GM20431 (cell line): Measurements from ENCODE around the gene BSDC1.
"Not testable (repeated sequence)": the region's sequence is repeated elsewhere in the genome, so short reads cannot be mapped to it uniquely, and the experiment has no call there.

Experiments used
- in situ Hi-C: fragments of 300-500 bp; cut with MseI, MboI; formaldehyde crosslinking; loops from one replicate; pipeline ENCODE4 v1.15.0; 2020; ENCODE audit warnings: low sequenced_read_pairs; ENCODE audit not compliant: unreplicated experiment

Gene BSDC1

GRCh38 chr1:32398401-32398800 lies 4.2 kb upstream of the BSDC1 start:
- in situ Hi-C loops = no loop called here

DNA sequence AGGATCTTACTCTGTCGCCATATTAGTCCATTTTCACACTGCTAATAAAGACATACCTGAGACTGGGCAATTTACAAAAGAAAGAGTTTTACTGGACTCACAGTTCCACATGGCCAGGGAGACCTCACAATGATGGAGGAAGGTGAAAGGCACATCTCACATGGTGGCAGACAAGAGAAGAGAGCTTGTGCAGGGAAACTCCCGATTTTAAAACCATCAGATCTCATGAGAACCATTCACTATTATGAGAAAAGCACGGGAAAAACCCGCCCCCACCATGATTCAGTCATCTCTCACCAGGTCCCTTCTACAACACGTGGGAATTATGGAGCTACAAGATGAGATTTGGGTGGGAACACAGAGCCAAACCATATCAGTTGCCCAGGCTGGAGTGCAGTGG lies 2.3 kb upstream of the BSDC1 start:
- in situ Hi-C loops = not testable (repeated sequence)

GRCh38 chr1:32394890-32395432 lies 720 bp upstream of the BSDC1 start:
- in situ Hi-C loops = no loop called here

DNA sequence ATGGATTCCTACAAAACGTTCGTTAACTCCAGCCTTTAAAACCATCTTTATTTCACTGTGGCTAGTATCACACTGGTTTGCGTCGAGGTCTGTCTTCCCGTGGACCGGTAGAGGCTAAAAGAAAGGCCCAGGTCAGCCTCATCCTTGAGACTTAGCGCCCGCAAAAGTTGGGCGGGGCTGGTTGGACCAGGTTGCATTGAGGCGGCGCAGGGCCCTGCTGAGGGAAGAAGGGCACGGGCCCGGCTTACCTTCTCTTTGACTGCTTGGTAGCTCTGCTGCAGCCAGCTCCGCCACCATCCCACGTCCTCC lies 455 bp downstream of the BSDC1 start:
- in situ Hi-C loops = no loop called here

DNA sequence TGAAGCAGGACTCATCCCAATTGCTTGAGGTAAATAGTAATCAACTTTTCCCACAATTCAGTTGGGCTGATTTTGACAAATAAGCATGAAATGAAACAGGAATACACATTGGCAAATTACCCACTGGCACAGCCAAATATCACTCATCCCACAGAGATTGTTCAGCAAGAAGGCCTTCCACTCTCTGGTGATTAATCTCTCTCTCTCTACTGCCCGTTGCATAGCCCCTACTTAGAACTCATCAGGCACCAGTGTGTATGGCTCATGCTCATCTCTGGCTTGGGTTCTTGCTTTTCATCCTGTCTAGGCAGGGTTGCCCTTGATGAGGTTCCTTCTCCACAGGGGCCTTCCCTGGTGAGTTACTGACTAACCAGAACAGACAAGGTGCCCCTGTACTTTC lies 1.1 kb downstream of the BSDC1 start:
- in situ Hi-C loops = no loop called here

DNA sequence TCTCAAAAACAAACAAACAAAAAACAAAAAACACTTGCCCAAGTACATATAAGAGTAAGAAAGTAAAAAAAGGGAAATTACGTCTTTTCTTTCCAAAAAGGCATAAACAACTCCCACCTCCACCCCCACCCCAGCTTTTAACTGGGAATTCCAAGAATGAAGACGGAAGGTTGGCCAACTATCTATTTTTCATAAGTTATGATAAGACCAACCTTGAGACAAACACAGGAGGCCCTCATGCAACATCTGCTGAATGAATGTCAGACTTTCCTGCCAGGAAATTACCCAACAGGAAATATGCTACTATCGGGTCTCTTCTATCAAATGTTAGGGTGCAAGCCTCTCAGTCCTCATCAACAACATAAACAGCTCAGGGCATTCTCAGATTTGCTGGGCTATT lies 1.9 kb downstream of the BSDC1 start:
- in situ Hi-C loops = no loop called here

DNA sequence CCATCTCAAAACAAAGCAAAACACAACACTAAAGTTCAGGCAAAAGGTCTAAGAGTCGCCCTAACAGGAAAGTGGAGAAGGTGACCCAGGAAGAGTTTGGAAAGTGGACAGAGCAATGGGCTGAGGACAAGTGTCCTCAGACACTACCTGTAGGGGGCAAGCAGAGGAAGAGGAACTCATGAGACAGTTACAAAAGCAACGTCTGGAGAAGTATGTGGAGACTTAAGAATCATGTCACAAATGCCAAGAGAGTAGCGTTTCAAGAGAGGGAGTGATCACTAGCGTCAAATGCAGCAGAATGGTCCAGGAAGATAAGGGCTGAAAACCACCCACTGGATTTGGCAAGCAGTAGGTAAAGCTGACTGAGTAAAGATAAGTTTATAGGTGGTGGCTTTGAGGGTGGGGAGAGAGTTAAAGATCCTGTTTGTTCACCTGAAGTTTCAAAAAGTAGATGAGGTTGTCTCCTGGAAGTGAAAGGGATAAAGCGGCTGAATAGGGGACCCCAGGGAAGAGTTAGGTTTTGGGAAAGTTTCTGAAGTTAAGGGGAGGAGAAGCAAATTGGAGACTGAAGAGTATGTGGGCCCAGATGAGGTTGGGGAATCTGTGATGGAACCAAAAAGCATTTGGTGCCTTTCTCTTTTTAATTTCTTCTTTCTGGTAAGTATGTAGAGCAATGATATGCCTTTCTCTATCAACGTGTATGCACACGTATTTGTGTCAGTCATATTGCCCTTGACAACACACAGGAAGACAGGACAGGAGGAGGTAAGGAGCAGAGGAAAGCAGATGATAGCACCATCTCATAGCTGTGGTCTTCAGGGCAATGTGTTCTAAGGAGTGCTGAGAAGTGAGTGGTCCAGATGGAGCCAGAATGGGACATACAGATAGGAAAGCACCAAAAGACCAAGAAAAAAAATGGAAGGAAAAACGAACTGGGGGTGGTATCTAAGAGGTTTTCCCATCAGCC lies 3.1 kb downstream of the BSDC1 start:
- in situ Hi-C loops = no loop called here

DNA sequence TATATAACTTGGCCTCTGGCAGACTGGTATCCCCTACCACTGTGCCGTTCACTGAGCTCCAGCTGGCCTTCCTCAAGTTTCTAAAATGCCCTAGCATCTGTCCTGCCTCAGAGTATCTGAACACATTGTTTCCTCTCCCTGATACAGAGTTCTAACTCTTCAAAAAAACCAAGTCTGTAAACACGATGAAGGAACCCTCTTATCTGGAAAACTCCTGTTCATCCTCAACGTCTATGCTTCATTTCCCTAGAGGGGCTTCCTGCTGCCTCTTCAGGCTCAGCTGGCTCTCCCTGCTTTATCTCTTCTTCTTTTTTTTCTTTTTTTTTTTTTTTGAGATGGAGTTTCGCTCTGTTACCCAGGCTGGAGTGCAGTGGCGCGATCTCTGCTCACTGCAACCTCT lies 5.6 kb downstream of the BSDC1 start:
- in situ Hi-C loops = no loop called here

GRCh38 chr1:32386676-32387392 lies 7.4 kb downstream of the BSDC1 start:
- in situ Hi-C loops = no loop called here

- in situ Hi-C loops = no loop called here
These were observed 14.2 kb downstream of the BSDC1 start for GRCh38 chr1:32380057-32380456.

GRCh38 chr1:32377541-32378220 lies 16.6 kb downstream of the BSDC1 start:
- in situ Hi-C loops = no loop called here

GRCh38 chr1:32376199-32376598 lies 18.0 kb downstream of the BSDC1 start:
- in situ Hi-C loops = no loop called here

- in situ Hi-C loops = no loop called here
These were observed 20.1 kb downstream of the BSDC1 start for GRCh38 chr1:32373996-32374592.

- in situ Hi-C loops = no loop called here
These were observed 22.0 kb downstream of the BSDC1 start for GRCh38 chr1:32372149-32372756.

GRCh38 chr1:32367912-32368635 lies 26.2 kb downstream of the BSDC1 start:
- in situ Hi-C loops = no loop called here

DNA sequence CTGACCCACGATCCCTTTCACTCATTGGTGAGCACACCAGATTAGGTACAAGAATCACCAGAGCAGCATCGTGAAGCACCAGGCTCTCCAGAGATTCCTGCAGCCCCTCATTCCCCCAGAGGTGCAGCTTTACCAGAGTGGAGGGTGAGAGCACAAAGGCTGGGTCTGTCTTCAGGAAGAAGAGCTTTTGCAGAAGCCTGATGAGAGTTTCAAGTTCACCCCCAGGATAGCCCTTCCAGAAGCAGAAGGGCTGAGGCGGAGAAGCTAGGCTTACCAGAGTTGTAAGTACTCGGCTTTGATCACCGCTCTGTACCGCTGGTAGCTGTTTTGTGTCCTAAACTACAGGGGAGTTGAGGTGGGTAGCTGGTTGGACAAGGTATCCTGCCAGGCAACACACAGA lies 28.8 kb downstream of the BSDC1 start:
- in situ Hi-C loops = no loop called here

GRCh38 chr1:32364836-32365235 lies 29.4 kb downstream of the BSDC1 start:
- in situ Hi-C loops = no loop called here

GRCh38 chr1:32363713-32364112 lies 30.5 kb downstream of the BSDC1 start:
- in situ Hi-C loops = no loop called here
